Brain pericyte (primary cell): ENCODE results near the gene COA8.
"Not testable (repeated sequence)": the region's sequence is repeated elsewhere in the genome, so short reads cannot be mapped to it uniquely, and the experiment has no call there.

Source experiments
- DNase-seq: peaks from one replicate; pipeline ENCODE4 v3.0.0-alpha.2; 2012; ENCODE audit warnings: low read depth, low spot score

The COA8 gene

GRCh38 chr14:103525430-103526246 is 37.1 kb upstream of the COA8 start:
- not testable (repeated sequence) for DNase-seq

GRCh38 chr14:103526247-103526913 is 36.4 kb upstream of the COA8 start:
- no peak for DNase-seq

DNA sequence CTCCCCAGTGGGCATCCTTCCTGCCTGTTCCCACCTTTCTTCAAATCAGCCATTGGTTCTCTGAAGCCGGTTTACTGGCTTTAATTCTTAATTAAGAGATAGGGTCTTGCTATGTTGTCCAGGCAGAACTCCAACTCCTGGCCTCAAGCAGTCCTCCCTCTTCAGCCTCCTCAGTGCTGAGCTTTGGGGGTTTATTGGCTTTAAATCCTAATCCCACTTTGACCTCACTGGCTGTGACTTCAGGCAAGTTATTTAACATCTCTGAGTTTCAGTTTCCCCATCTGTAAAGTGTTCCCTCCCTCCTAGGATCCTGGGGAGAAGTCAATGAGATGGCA is 35.9 kb upstream of the COA8 start:
- no peak for DNase-seq

DNA sequence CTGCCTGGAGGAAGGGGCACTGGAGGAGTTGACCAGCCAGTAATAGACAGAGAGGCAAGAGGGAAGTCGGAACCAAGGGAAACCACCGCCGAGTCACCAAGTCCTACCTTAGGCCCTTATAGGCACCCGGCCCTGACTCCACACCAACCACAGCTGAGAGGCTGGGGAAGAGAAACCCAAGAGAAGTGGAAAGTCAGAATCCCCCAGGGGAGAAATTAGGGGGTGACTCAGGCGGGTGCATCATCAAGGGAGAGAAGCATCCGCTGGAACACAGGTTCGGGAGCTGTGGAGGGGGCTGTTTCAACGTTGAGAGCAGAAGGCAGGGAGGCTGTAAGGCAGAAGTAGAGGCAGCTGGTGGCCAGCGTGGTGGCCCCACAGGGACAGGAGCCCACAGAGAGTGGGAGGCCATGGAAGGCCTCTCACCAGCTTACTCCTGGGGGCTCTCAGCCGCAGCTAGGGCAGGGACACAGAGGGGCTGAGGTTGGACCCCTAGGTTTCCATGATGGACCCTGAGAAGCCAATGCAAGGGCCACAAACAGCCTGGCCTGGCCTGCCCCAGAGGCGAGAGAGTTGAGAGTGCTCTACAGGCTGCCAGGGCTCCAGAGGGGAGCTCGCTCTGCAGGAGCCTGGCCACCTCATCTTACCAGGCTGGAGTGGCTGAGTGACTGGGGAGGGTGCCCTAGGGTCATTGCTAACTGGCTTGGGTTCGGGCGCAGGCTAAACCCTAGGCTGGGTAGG is 35.2 kb upstream of the COA8 start:
- DNase-seq = no peak

GRCh38 chr14:103528146-103528586 is 34.6 kb upstream of the COA8 start:
- DNase-seq = no peak

GRCh38 chr14:103528587-103529382 is 34.0 kb upstream of the COA8 start, which contains the start of gene TRMT61A:
Gene TRMT61A, plus strand, starts transcription at chr14:103529196. Its CDS starts 783 bp downstream, at chr14:103529979.
- peak; percentile 43 for DNase-seq

DNA sequence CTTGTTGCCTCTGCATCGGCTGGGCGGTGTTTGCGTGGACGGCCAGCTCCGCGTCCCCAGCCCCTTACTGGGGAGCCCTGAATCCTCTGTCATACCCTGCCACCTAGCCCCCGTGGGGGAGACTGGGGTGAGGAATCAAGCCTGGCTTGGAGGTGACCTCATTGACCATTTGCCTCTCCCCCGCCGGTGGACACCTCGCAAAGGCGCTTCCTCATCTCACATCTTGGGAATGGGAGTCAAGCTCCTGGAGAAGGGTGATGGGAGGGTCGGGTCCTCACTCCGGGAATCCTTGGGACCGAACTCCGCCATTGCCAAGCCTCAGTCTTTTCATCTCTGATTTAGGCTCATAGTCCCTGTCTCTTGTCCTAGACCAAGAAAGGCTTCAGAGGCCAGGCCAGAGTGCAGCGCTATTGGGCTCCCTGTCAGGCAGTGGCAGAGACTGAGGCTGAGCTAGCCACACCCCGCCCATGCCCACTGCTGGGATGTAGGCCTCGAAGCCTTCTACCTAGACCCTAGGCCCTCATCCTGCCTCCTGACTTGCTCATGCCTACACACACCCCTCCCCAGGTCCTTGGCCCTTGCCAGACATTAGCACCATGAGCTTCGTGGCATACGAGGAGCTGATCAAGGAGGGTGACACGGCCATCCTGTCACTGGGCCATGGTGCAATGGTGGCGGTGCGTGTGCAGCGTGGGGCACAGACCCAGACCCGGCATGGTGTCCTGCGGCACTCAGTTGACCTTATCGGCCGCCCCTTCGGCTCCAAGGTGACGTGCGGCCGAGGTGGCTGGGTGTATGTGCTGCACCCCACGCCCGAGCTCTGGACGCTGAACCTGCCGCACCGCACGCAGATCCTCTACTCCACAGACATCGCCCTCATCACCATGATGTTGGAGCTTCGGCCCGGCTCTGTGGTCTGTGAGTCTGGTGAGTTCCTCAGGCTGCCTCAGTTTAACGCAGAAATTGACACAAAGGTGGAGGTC is 33.1 kb upstream of the COA8 start:
- no peak for DNase-seq

DNA sequence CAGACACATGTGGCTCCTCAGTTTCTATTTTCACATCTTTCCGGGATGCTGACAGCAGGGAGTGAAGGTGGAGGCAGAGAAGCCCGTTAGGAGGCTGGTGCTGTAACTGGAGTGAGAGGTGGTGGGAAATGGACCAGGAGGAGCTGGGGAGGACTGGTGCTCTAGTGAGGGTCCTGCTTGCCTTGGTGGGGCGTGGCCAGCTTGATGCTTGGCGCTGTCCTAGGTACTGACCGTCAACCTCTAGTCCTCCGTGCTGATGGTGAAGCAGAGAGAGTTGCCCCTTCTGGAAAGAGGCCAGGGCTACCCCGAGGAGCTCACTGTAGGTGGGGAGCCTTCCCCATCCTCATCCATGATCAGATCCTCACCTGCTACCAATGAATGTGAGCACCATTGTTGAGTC is 32.4 kb upstream of the COA8 start:
- DNase-seq = no peak

GRCh38 chr14:103530831-103531230 is 31.9 kb upstream of the COA8 start:
- DNase-seq = no peak

DNA sequence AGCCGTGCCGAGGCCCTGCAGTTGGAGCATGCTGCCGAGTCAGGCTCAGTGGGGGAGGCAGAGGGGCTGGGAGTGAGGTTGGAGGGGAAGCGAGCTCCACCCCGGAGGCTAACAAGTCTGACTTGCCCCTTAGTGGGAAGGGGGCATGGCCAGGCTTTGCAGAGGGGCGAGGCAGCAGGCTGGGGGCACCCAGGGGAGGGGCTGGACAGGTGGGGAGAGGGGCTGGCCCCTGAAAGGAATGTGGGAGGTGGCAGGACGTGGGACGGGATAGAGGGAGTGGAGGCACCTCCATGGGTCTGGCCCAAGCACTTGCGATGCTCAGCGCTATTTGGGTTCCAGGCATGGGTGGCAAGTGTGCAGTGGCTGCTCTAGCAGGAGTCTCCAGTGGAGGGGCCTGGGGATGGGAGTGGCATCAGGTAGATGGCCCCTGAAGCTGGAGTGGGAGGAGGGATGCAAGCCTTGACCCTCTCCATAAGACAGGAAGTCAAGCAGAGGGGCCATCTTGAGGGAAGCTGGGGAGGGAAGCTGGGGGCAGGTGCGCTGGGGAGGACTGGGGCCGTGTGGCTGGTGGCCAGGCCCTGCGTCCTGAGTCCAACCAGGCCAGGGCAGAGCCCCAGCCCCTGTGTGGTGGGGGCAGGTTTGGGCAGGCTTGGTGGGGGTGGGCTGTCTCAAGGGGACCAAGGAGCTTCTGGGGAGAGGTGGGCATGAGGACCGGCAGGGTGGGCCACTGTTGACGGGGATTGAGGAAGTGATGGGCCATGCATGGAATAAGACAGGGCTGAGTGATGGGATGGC is 31.1 kb upstream of the COA8 start:
- no peak for DNase-seq

DNA sequence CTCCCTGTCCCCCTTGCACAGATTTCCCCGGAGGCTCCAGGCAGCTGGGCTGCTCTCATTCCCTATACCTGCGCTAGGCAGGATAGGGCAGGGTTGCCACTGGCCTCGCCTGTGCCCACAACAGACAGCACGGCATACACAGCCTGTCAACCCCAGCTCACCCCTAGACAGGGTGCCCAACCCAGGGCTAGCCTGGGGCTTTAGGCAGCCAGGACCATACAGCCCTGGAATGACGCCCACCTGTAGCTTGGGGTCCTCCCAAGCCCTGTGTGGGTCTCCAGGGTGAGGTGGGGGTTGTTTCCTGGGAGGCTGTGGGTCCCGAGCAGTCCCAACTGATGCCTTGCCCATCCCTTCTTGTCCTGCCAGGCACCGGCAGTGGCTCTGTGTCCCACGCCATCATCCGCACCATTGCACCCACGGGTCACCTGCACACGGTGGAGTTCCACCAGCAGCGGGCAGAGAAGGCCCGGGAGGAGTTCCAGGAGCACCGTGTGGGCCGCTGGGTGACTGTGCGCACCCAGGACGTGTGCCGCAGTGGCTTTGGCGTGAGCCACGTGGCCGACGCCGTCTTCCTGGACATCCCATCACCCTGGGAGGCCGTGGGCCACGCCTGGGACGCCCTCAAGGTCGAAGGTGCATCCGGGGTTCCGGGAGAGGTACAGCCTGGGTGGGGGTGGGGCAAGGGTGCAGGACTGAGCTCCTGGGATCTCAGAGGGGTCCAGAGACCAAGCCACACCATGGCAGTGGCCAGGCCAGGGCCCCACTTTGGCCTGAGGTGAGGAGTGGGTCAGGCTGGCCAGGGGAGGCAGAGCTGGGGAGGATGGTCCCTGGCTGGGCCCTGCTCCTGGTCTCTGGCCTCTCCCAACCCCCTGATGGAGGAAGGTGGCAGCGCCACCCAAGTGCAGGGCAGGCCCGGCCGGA is 30.3 kb upstream of the COA8 start:
- DNase-seq = no peak

DNA sequence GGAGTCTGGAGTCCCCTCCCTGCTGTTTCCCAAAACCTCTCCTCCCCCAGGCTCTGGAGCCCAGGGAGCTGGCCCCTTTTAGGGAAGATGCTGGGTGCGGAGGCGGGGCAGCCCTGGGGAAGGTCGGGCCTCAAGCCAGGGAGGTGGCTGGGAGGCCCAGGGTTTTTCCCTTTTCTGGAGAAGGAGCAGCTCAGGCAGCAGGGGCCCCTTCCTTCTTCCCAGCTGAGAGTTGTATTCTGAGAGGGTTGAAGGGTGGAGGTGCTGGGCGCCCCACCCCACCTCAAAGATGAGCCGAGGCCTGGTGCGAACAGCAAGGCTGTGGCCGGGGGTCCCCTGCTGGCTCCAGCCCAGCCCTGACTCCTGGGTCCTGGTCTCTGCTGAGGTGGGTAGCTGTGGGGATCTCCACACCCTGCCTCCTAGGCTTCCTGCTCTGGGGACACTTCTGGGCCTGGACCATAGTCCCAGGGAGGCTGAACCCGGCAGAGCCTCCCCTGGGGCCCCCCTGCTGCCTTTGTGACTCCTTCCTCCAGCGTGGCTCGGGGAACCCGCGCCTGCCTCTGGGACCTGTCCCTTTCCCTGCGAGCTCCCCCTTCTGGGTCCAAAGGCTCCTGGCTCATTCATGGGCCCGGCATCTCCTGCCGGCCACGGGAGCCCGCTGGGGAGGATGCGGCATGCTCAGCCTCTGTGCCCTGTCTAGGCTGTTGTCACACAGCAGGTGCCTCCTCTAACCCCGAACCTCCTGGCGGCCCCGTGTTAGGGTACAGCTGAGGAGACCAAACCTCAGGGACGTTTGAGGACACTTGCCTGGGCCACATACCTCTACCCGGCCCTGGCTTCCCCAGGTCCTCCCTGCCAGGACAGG is 29.4 kb upstream of the COA8 start:
- DNase-seq = no peak

DNA sequence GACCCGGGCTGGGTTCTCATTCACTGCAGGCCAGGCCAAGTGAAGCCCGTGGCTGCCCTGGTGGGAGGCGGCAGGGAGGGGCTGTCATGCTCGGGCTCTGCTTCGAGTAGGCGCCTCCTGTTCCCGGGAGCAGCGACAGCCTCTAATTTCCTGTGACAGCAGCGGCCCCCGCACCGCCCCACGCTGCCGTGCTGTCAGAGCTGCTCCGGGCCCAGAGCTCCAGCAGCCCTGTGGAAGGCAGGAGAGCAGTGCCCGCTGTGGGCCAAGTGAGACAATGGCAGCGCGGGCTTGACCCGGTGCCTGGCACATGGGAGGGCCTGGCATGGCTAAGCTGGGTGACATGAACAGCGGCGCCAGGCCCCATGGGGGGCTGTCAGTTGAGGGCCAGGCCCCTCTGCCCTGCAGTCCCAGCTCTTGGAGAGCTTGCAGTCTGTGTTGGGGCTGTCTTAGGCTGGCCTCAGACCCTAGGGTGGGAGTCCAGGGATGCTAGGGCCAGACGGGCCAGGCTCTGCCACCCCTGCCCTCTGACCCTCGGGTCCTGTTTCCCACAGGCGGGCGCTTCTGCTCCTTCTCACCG is 28.7 kb upstream of the COA8 start:
- no peak for DNase-seq

GRCh38 chr14:103534576-103535061 is 28.1 kb upstream of the COA8 start:
- DNase-seq = no peak

DNA sequence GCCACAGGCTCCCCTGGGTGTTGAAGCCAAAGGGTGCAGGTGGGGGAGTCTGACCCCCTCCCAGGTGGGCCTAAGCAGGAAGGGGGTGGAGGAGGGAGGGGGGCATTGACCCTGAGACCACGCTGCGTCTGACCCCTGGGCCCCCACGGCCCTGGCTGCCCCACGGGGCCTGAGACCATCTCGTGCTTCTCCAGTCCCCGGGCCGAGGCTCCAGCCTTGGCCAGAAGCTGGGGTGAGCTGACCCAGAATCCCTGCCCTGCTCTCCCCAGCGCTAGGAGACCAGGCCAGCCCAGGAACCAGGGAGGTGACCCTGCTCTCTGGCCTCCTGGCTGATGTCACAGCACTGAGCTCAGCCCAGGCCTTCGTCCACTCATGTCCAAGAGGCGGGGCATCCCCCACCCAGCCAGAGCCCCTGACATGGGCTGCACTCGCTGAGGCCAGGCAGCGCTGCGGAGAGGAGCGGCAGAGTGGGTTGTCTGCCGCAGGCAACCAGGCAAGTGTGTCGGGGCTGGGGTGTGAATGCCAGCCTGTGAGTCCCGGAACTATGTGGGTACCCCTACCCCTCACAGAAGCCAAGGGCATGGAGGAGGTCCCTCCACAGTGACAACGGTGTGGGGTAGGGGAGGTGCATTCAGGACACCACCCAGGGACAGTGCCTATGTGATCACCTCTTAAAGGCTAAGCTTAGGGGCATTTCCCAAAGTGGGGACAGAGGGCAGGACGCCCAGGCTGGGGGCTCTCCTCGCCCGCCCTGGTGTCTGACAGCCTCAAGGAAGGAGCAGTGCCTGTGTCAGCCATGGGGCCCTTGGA is 27.5 kb upstream of the COA8 start:
- no peak for DNase-seq

- no peak for DNase-seq
Measured at GRCh38 chr14:103535891-103536565, 26.7 kb upstream of the COA8 start.
